Fibroblast of peridontal ligament (primary cell): Measurements from ENCODE around the gene ALOX15.
"Not testable (repeated sequence)": the region's sequence is repeated elsewhere in the genome, so short reads cannot be mapped to it uniquely, and the experiment has no call there.

Experiments used
- DNase-seq: peaks from one replicate; pipeline ENCODE4 v3.0.0-alpha.2; 2010; ENCODE audit errors: extremely low read depth

Gene ALOX15, protein sequence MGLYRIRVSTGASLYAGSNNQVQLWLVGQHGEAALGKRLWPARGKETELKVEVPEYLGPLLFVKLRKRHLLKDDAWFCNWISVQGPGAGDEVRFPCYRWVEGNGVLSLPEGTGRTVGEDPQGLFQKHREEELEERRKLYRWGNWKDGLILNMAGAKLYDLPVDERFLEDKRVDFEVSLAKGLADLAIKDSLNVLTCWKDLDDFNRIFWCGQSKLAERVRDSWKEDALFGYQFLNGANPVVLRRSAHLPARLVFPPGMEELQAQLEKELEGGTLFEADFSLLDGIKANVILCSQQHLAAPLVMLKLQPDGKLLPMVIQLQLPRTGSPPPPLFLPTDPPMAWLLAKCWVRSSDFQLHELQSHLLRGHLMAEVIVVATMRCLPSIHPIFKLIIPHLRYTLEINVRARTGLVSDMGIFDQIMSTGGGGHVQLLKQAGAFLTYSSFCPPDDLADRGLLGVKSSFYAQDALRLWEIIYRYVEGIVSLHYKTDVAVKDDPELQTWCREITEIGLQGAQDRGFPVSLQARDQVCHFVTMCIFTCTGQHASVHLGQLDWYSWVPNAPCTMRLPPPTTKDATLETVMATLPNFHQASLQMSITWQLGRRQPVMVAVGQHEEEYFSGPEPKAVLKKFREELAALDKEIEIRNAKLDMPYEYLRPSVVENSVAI

DNA sequence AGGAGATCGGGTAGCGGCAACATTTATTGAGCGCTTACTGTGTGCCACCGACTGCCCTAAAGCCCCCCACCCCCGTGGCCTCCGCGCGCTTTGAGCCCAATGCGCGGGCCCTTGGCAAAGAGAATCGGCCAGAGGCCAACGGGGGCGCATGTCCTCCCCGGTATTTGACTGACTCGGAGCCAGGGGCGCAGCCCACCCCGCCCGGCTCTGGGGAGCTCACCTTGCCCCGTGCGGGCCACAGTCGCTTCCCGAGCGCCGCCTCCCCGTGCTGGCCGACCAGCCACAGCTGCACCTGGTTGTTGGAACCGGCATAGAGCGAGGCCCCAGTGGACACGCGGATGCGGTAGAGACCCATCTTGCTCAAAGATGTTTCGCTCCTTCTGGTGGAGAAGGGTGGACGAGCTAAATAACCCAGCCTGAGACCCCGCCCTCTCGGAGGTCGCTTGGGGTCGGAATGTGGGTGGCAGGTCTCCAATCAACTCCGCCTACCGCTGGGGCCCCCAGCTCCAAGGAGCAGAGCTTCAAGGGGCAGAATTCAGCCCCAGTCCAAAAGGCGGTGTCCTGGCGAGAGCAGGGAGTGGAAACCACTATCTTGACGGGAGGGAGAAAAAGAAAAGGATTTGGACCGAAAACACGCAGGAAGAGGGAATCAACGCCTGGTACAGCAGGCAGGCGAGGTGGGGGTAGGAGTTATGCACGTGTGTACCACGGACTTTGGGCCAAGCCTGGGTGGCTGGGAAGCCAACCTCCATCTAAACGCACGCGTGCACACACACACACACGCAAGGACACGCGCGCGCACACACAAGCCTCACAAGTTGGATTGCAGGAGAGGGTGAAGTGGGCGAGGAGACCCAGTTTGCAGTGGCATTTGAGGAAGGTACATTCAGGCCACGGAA, at the start of gene ALOX15:
Gene ALOX15 (minus strand): TSS at position 382 of the 899 bp plus-strand sequence. CDS start 27 bp downstream, at position 355.
- DNase-seq, result no peak

DNA sequence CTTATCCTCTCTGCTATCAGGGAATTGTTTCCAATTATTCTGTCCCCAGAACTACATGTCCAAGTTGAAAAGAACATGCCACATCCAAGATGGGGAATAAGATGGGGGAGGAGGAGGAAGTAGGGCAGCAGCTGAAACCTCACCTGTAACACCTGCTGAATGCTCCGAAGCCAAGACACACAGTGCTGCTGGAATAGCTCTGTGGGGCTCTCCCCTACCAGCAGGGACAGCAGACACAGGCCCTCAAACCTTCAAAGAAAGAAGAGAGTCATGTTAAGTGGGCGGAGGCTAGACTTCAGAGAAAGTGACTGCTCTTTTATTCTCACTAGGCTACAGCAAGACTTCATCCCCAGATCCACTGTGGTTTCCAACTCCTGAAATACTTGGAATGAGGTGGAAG, 49.3 kb upstream of the ALOX15 start:
- DNase-seq, result no peak

DNA sequence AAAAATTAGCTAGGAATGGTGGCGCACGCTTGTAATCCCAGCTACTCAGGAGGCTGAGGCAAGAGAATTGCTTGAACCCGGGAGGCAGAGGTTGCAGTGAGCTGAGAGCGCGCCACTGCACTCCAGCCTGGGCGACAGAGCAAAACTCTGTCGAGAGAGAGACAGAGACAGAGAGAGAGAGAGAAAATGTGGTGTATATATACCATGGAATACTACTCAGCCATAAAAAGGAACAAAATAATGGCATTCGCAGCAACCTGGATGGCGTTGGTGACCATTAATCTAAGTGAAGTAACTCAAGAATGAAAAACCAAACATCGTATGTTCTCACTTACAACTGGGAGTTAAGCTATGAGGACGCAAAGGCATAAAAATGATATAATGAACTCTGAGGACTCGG, 48.4 kb upstream of the ALOX15 start:
- DNase-seq, result not testable (repeated sequence)

DNA sequence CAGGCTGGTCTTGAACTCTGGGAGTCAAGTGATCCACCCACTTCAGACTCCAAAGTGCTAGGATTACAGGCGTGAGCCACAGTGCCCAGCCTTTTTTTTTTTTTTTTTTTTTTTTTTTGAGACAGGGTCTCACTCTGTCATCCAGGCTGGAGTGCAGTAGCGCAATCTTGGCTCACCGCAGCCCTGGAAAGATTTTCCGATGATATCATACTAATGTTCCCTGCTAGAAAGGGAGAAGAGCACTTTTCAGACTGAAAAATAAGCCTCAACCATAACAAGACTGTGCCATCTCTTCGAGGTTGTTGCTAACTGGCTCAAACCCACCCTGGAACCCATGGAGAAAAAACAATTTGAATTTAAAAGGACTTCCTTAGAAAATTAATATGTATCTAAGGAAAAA, 42.3 kb upstream of the ALOX15 start:
- DNase-seq, result not testable (repeated sequence)

DNA sequence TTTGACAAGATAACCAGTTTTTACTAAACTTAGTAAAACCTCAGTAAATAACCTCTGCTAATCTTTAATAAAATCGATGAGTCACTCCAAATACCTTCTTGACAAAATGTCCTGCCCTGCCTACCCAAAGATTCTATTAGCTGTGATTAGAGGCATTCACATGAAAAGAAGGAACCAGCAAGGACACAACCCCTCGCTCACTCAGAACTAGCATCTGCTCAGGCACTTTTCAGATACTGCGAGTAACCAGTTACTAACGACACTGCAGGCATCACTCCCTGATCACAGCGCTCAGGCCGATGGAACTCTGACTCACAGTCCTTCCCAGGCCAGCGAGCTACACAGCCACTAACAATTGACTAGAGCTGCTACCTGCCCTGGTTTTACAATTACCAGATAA, 38.2 kb upstream of the ALOX15 start:
- peak; percentile 11 for DNase-seq

DNA sequence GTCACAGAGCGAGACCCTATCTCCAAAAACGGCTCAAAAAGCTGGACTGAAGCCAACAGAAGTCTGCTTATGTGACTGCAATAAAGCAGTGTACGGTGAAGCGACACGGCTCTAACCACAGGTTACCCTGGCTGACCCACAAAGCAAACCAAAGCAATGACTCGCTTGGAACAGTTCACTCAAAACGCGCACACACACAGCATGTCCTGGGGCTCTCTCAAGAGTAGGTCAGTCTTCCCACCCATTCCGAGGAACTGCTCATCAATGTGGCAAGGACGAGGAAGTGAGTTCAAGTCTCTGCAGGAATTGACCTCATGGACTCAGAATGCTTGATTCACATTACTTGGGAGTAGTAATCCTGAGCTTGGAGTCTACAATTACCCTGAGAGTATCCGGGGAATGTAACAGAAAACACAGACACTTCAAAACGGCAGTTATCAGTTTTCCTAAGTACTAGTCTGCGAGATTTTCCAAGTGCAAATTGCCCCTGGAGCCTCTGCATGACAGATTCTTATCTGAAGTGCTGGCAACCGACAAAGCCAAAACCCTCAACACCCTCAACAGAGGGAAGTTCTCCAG, 37.1 kb upstream of the ALOX15 start:
- peak; percentile 61 for DNase-seq

DNA sequence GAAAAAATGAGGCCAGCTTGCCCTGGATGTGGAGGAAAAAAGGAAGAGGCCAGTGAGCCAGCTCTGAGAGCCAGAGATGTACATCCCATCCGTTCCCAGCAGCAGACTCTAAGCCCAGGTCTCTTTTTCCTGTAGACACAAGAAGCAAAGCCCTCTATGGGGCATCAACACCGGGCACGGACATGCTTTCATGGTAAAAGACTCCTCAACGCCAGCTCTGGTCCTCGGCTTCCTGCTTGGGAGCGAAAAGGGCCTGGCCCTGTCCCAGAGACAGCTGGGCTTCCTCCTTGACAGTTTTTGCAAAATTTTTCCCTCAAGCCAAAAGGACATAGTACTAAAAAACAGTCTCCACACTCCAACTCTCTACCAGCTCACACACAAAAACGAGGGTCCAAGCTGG, 35.3 kb upstream of the ALOX15 start:
- no peak for DNase-seq

DNA sequence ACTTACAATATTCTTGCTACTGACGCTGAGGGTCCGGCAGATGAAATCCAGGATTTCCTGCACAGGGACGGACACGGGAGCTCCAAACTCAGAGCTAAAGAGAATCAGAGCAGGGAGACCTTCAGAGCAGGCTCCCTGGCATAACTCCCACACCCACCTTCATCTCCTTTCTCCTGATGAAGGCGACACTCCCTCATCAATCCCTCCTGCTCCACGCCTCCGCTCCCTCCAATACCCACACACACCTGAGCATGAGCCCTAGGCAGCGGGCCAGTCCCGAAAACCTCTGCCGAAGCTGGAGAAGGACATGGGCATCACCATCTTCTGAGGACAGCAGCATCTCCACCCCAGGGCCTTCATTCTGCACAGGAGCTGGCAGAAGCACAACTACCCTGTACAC, 34.3 kb upstream of the ALOX15 start:
- DNase-seq, result no peak

DNA sequence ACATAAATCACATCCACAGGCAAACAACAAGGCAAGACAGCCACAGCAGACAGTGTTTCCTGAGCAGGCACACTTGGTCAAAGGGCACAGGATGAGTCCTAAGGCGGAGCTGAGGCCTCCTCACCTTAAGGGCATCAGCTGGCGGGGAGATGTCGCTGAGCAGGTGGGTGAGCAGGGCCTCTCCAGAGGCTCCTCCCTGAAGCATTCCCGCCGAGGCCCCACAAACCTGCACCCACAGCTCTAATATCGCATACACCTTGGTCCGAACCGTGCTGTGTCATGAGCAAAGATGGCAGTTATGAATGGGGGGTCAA, 33.2 kb upstream of the ALOX15 start:
- no peak for DNase-seq

DNA sequence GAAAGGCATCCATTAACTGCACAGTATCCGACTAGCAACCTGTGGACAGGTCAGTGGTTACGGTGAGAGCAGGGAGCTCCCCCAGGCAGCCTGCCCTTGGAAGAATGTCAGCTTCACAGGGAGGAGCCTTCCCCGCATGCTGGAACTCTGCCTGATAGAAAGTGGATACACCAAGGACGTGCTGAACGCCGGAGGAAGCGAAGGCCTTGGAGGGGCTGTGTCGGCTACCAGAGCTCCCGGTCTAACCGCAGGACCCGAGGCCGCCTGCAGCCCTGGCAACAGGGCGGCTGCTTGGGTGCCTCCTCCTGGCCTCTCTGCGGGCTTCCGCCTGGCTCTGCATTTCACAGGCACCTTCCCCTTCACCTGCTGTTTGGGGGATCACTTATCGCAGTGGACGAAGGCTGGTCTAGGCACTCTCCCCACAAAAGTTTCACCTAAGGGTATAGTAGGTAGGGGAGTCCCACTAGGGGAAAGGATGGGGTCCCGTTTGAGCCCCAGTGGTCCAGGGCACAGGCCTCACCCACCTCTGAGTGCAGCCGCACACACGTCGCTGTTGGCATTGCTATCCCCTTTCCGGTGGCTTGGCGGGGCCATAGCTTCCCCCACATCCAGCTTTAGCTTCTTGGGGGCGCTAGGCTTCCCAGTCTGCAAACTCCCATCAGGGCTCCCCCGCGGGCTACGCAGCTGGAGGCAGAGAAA, 32.7 kb upstream of the ALOX15 start:
- no peak for DNase-seq

DNA sequence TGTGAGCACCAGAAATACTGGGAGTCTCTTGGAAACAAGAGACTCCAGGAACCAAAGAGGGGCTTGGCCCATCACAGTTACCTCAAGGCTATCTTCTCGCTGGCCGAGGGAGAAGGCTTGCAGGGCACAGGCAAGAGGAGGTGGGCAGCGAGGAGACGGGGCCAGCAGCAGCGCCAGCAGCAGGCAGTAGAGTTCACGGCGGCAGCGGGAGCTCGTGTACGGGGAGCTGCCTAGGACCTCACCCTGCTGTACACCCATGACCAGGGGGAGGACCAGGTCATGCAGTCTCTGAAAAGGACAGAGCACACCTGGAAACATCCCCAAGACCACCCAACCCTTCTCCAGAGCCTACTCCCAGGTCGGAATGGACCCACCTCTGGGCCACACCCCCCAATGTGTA, 31.7 kb upstream of the ALOX15 start:
- DNase-seq, result no peak

DNA sequence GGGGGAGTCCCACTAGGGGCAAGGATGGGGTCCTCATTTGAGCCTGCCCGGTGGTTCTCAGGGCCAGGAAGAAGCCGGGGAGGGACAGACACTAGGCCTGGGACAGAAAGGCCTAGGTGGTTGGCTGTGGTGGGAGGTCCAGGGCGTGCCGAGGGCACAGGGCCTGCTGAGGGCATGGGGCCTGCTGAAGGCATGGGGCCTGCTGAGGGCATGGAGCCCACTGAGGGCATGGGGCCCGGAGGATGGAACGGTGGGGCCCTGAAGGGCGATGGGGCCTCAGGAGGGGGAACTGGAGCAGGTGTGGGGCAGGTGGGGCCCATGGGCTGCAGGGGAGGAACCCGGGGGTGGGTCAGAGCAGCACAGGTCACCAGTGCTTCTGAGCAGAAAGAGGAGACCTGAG, 31.3 kb upstream of the ALOX15 start:
- DNase-seq, result no peak

DNA sequence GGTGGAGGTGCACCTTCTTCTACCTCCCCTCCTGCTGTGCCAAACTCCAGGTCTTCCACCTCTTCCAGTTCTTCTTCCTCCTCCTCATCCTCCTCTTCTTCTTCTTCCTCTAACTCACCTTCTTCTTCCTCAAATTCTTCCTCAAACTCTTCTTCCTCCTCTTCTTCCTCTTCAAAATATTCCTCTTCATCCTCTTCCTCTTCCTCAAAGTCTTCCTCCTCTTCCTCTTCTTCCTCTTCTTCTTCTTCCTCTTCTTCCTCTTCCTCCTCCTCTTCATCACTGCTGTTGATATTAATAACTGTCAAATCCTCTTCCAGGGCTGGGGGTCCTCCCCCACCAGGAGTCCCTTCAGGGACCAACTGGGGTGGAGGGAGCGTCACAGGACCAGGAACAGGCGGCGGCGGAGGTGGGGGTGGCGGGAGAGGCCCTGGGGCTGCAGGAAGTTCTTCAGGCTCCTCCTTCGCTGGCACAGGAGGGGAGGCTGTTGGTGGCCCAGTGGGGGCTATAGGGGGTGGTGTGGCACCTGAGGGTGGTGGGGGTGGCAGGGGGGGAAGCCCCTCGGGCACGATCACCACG, 30.7 kb upstream of the ALOX15 start:
- DNase-seq, result no peak

DNA sequence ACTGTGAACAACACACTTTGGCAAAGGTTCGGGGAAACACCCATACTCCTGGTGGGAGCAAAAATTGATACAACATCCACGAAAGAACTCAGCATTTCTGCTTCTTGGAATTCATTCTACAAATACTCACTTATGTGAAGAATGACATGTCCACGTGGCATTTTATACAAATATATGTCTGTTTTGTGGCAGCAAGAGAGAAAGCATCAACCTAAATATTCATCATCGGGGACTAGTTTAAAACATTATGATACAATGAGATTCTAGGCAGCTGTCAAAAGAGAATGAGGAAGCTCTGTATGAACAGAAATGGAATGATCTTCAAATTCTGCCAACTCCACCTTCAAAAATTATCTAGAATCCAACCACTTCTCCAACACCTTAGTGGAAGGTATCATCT, 25.7 kb upstream of the ALOX15 start:
- no peak for DNase-seq

DNA sequence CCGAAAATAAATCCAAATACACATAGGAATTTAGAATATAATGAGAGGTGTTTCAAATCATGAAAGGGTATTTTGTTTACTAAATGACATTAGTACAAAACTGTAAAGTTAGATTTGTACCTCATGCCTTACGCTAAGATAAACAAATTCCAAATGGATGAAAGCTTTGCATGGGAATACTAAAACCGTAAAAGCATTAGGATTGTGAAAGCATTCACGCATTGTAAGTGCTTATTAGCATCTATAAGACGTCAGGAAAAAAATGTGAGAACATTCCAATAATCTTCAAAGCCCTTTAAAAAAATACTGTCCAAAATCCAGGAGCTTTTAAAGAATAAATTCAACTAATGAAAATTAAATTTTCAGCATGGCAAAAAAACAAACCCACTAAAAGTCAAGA, 24.8 kb upstream of the ALOX15 start:
- peak; percentile 5 for DNase-seq

DNA sequence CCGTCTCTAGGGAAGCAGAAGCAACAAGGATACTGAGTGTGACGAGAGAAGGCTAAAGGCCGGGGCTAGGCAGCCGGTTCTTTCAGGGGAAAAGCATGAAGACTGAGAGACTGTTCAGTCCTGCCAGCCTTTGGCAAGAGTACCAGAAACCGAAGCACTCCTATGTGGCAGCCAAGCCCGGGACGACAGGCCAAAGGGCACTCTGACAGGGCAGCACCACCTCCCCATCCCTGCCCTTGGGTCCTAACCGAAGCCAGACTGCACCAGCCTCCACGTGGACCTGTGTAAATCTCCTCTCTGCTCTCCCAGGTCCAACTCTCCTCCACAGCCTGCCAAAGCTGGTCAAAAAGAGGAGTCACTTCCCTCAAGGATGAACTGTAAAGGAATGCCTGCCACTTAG, 23.5 kb upstream of the ALOX15 start:
- no peak for DNase-seq

DNA sequence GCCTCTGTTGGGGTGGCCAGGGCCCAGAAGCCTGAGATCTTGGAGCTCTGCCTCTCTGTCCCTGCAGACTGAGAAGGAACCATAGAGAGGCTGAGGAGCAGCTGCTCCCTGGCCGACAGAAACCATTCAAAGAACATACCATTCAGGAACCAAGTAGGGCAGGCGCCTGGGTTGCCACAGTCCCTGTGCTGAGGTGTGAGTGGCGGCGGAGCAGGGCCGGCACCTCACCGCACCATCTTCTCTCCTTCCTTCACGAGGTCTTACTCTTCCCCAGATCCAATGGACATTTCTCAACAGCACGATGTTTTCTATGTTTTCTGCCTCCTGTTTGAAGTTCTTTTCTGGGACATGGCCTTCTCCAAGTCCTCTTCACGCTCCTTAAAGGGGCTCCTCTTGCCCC, 22.8 kb upstream of the ALOX15 start:
- DNase-seq, result no peak

DNA sequence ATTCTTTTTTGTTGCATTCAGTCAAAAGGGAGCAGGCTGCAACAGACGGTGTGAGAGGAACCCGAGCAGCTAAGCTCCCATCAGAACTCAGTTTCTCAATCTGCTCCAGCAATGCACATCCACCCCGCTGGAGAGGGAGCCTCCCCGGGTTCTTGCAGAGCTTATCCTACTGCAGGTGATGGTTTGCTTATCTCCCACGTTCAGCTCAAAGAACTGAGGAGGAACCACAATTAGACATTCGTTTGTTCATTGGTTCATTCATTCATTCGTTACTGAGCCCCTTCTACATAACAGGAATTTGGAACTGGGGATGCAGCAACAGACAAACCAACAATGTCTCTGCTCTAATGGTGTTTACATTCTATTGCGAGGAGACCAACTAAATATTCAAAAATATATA, 22.2 kb upstream of the ALOX15 start:
- DNase-seq, result no peak

DNA sequence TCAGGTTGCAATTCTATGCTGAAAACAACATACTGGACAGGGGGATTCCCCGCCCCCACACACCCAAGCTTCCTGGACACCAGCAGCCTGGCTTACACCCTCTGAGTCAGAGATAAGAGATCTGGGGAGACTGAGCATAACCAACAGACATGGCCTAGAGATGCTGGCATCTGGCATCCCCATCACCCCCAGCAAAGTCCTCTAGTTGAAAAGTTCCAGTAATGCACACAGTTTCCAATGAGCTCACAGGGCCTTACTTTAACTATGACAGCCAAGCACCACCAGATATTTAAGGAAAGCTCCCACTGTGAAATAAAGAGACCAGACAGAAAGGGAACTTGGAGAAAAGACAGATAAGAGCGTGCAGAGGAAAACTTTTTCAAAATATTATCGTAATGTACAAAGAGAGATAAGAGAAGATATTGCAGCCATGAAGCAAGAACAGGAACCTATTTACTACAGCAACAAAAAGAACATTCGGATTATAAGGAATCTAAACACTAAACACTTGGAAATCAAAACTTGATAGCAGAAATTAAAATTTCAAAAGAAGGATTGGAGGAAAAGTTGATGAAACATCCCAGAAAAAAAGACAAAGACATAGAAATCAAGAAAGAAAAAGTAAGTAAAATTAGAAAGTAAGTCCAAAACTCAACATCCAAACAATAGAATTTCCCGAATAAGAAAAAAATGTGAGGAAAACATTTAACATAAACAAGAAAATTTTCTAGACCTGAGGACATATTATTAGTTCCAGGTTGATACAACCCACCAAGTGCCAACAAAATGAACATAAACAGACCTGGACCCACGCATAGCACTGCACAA, 17.2 kb upstream of the ALOX15 start:
- no peak for DNase-seq

DNA sequence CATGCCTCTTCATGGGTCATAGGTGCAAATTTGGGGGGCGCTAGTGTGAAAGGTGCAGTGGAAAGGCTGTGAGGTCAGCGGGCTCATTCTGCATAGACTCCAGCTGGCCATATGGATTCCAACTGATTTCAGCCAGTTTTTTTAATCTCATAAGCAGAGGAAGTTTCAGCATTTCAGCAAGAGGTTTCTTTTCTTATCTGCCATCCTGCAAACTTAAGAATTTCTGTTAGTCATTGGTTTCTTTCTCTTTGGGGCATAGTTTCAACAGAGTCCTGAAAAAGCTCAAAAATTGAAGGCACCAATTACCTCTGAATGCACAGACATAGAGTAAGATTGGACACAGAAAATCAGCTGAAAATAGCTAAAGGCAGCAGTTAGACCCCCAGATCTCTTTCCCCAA, 16.2 kb upstream of the ALOX15 start:
- DNase-seq, result no peak
